Anterior cingulate cortex (tissue), 58 donors: ENCODE measurements around the gene SLC9C2.
"Not testable (repeated sequence)": the region's sequence is repeated elsewhere in the genome, so short reads cannot be mapped to it uniquely, and the experiment has no call there.

ENCODE experiments used
- DNase-seq, 58 donors: peaks; one replicate each; lab custom pipeline; 2025; lab: John Stamatoyannopoulos, UW

The SLC9C2 gene

GRCh38 chr1:173493125-173493524 is 109.7 kb downstream of the SLC9C2 start:
- DNase-seq = not testable (repeated sequence)

- DNase-seq = no peak
These were observed 111.4 kb downstream of the SLC9C2 start for GRCh38 chr1:173491508-173491907.

DNA sequence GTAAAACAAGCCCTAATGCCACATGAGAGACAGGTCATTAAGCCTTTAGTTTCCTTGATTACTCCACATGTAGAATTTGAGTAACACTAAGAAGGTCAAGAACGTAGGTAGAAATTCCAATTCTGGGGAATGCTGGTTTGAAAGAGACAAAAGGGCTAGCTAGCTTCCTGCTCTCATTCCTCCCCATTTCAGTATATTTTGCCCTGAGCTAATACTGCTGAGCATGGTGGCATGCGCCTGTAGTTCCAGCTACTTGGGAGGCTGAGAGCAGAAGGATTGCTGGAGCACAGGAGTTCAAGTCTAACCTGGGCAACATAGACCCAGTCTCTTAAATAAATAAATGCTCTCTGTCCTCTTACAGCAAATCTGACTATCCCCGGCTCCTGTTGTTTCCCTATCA is 112.9 kb downstream of the SLC9C2 start:
- no peak for DNase-seq

GRCh38 chr1:173489149-173489600 is 113.7 kb downstream of the SLC9C2 start:
- DNase-seq = no peak

- DNase-seq = no peak
These were observed 114.9 kb downstream of the SLC9C2 start for GRCh38 chr1:173488001-173488400.

DNA sequence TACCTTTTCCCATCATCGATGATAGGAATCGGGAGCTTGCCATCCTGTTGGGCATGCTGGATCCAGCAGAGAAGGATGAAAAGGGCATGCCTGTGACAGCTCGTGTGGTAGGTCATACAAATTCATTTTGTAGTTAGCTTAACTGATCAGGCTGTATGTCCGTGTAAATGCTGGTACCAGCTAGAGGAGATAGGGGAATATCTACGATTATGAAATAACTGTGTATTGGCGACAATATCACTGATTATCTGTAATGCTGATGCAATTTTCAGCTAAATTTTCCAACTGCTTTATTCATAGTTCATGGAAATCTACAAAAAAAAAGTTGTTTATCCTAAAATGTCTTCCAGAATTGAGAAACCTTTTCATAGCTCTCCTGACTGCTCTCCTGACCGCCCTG is 117.5 kb downstream of the SLC9C2 start:
- DNase-seq = no peak

DNA sequence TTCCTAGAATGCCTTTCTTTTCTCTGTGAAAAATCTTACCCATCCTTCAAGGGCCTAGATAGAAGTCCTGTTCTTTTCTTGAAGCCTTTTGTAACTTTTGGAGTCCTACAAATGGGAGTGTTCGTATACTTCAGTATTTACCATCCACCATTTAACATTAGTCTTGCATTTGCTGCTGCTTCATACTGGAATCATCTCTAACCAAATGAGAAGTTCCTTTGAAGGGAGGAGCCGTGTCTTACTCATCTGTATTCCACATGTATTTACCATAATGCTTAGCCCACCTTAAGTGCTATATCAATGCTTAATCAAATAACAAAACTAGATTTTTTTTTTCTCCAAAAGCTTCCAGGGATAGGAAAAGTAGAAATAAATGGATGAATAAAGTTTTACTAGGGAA is 118.6 kb downstream of the SLC9C2 start:
- DNase-seq = no peak

DNA sequence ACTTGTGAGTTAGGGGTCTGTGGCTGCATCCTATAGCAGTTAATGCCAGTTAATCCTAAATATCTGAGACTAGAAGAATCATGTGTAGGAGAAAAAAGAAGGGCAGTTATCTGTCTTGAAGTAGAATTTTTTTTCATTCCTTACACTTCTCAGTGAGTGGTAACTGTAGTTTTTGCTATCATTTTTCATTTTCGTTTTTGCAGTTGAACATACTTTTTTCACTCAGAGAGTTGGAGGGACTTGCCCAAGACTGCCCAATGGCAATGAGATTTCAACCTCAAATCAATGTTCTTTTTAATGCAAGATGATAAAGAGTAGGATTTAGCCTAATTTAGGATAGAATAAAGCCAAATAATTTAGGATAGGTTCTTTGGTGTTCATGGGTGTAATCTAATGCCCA is 120.2 kb downstream of the SLC9C2 start:
- no peak for DNase-seq

- DNase-seq = no peak
These were observed 121.6 kb downstream of the SLC9C2 start for GRCh38 chr1:173481195-173481772.

GRCh38 chr1:173479649-173480048 is 123.2 kb downstream of the SLC9C2 start:
- DNase-seq = no peak

DNA sequence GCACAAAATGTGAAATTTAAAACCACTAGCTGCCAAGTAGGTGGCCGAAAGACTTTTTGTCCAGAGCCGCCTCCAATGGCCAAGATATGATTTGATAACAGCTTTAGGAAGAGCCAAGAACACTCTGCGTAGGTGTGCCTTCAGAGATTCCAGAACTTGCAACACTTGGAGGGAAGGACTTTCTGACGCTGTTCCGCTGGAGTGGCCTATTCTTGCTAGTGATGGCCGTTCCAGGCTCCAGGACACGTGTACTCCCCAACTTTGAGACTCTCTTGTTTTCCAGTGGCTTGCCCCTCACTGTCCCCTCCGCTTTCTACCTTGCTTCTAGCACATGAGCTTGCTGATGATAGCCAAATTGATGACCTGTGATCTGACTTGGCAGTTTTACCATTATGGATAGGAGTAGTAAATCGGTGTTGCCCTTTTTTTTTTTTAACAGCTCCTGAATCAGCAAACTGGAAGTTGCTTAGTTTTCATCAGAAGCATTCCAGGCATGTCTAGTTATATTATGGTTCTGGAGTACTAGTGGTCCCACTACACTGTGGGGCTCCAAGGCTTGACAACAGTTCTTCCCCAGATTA is 124.7 kb downstream of the SLC9C2 start:
- peak in 34 of 58 donors; percentile 12 to 62 (median 31) for DNase-seq

- DNase-seq = peak in 38 of 58 donors; percentile 39 to 98 (median 87)
These were observed 125.4 kb downstream of the SLC9C2 start, which contains the start of gene PRDX6 for GRCh38 chr1:173477286-173478093. PRDX6 (plus strand) TSS chr1:173477335; CDS start chr1:173477398, 63 bp downstream.

GRCh38 chr1:173476665-173477285 is 126.1 kb downstream of the SLC9C2 start:
- DNase-seq = peak; percentile 57 to 98 (median 92)

DNA sequence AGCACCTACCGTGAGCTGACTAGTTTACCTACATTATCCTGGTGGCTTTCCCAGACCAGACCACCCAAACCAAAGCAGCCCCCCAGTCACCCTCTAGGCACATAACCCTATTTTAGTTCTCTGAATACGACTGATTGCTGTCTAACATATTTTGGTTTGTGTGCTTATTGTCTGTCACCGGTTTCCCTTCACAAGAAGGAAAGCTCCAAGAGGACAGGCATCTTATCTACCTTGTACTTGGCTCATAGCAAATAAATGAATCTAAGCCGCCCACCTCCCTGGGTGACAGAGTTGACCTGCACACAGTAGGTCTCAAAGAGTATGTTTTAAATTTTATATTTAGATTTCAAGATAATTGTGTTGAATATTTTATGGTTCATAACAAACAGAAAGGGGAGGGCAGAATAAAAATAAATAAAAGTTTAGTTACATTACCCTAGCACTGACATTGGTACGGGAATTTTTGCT is 126.6 kb downstream of the SLC9C2 start:
- DNase-seq = no peak

DNA sequence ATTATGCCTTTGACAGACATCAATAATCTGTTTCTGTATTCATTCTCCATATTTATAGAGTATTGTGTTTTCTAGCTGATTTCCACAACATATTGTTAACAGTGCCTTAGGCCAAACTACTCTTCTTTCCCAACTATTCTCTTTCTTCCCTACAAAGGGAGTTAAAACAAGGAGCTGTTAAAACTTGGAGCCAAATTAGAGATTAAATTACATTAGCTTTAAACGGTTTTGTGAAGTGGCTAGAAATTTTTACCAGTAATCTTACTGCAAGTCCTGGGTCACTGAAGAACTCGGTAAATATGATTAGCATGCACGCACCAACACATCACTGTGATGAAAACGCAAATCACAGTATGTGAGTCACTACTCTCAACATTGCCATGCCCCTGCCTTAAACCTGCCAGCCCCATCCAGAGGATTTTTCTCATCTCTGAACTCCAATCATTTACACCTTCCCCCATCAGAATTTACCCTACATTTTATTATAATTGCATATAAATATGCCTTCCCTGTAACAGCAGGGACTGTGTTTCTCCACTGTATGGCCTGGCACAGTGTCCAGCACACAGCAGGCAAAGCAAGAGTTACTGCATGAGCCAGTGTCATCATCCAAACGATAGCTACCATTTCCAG is 127.2 kb downstream of the SLC9C2 start:
- peak in 4 of 58 donors; percentile 5 to 19 (median 10) for DNase-seq

DNA sequence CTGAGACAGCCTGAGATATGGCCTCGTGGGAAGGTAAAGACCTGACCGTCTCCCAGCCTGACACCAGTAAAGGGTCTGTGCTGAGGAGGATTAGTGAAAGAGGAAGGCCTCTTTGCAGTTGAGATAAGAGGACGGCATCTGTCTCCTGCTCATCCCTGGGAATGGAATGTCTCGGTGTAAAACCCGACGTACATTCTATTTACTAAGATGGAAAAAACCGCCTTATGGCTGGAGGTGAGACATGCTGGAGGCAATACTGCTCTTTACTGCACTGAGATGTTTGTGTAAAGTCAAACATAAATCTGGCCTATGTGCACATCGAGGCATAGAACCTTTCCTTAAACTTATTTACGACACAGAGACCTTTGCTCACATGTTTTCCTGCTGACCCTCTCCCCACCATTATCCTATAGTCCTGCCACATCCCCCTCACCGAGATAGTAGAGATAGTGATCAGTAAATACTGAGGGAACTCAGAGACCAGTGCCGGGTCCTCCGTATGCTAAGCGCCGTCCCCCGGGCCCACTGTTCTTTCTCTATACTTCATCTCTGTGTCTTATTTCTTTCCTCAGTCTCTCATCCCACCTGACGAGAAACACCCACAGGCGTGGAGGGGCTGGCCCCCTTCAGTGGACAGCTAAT is 128.0 kb downstream of the SLC9C2 start:
- DNase-seq = not testable (repeated sequence)

DNA sequence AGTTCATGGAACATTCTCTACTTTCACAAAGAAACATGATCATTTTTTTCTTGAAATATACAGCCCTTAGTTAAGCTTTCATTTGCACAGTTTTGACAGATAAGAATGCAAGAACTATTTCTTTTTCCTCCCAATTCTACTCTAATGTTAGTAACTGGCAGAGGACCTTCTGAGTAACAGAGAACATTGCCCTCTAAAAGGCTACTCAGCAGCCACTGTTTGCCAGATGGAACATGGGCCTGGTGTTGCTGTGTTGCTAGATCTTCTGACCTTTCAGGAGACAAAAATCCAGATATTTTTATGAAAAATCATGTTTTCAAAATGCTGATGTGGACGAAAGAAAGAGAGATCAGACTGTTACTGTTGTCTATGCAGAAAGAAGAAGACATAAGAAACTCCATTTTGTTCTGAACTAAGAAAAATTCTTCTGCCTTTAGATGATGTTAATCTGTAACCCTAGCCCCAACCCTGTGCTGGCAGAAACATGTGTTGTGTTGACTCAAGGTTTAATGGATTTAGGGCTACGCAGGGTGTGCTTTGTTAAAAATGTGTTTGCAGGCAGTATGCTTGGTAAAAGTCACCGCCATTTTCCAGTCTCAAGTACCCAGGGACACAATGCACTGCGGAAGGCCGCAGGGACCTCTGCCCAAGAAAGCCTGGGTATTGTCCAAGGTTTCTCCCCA is 128.6 kb downstream of the SLC9C2 start:
- DNase-seq = no peak

DNA sequence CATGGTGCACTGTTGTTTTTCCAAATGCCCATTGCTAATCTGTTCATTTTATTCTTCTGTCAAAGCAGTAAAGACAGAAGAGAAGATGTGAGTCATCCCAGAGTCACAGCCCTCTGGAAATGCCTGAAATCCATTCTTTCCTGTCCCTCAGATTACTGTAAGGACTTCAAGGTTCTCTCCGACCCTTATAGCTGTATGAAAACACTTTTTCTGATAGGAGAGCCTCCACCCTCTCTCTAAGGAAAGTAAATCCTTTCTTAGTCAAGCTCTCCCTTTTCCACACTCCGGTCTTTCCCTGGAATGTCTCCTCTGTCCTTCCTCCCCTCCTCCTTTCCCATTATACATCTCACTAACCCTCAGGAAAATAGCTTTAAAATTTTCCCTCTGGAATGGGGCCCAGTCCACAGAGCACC is 129.3 kb downstream of the SLC9C2 start:
- no peak for DNase-seq

DNA sequence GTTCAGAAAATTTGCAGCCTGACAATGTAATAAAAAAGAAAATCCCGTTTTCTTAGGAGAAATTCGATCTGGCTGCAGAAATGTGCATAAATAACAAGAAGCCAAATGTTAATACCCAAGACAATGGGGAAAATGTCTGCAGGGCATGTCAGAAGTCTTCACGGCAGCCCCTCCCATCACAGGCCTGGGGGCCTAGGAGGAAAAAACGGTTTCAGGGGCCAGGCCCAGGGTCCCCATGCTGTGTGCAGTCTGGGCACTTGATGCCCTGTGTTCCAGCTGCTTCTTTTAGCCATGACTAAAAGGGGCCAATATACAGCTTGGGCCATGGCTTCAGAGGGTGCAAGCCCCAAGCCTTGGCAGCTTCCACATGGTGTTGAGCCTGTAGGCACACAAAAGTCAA is 132.3 kb downstream of the SLC9C2 start:
- DNase-seq = no peak
